GM08714 (cell line): ENCODE measurements around the gene PRCD.
"Not testable (repeated sequence)": the region's sequence is repeated elsewhere in the genome, so short reads cannot be mapped to it uniquely, and the experiment has no call there.

Experiments
- H3K4me3 ChIP-seq: fragments of 200-500 bp; sonication (Bioruptor generic); 2 replicates; pipeline ENCODE4 v1.5.1; 2014; ENCODE audit warnings: mild to moderate bottlenecking, low read length, inconsistent platforms
- ZNF274 ChIP-seq: IDR thresholded peaks from 2 replicates; pipeline ENCODE4 v1.6.1; 2012; ENCODE audit warnings: mild to moderate bottlenecking, low read depth, low read length

PRCD gene

GRCh38 chr17:76500074-76500746 is 39.6 kb upstream of the PRCD start:
- H3K4me3 ChIP-seq: peak overlapping the region; percentile 70
- no peak for TF ChIP-seq ZNF274

GRCh38 chr17:76500747-76501017 is 39.2 kb upstream of the PRCD start:
- peak overlapping the region; percentile 70 for H3K4me3 ChIP-seq
- no peak for TF ChIP-seq ZNF274

- no peak for TF ChIP-seq ZNF274
- H3K4me3 ChIP-seq: peak within 1 kb of the TSS; percentile 70
Measured at GRCh38 chr17:76501018-76501826, 38.6 kb upstream of the PRCD start, which contains the start of gene RHBDF2. RHBDF2 (minus strand) TSS chr17:76501423; CDS start chr17:76481524, 19,899 bp downstream.

GRCh38 chr17:76501827-76502307 is 38.0 kb upstream of the PRCD start:
- TF ChIP-seq ZNF274: no peak
- H3K4me3 ChIP-seq: peak overlapping the region; percentile 14; the same call in 1 of the 2 replicates

GRCh38 chr17:76502341-76503211 is 37.3 kb upstream of the PRCD start:
- TF ChIP-seq ZNF274: no peak
- no peak overlapping the region for H3K4me3 ChIP-seq

- no peak overlapping the region for H3K4me3 ChIP-seq
- no peak for TF ChIP-seq ZNF274
Measured at GRCh38 chr17:76504117-76504516, 35.7 kb upstream of the PRCD start.

- no peak overlapping the region for H3K4me3 ChIP-seq
- no peak for TF ChIP-seq ZNF274
Measured at GRCh38 chr17:76506408-76507345, 33.2 kb upstream of the PRCD start.

- H3K4me3 ChIP-seq: not testable (repeated sequence)
Measured at GRCh38 chr17:76508472-76509063, 31.3 kb upstream of the PRCD start.

GRCh38 chr17:76510831-76511244 is 29.0 kb upstream of the PRCD start:
- no peak overlapping the region for H3K4me3 ChIP-seq
- no peak for TF ChIP-seq ZNF274

GRCh38 chr17:76511668-76512365 is 28.0 kb upstream of the PRCD start:
- H3K4me3 ChIP-seq: no peak overlapping the region
- no peak for TF ChIP-seq ZNF274

GRCh38 chr17:76512366-76513305 is 27.2 kb upstream of the PRCD start:
- H3K4me3 ChIP-seq: no peak overlapping the region
- TF ChIP-seq ZNF274: no peak
